ENCODE results near the gene MBTD1. TPM values are rescaled to one million over a fixed set of nuclear protein-coding genes. Genes with fewer than 3 reads are reported as not detected.

Gene MBTD1
- total and polyA plus RNA-seq, 2 of the 8 experiments (the other 6 are each of a cell fraction or from before 2014, with no cell fraction given), result 20.3 to 51.4 TPM

- no peak for TF ChIP-seq CHD7 (IDR thresholded peaks at IDR 0.05; ENCODE audit: insufficient replicate concordance, low read length)
- no peak for TF ChIP-seq HDAC2 (IDR thresholded peaks at IDR 0.05; ENCODE audit: borderline replicate concordance in 1 of 2, low read depth in 2 of 2, low read length in 2 of 2)
- no peak for TF ChIP-seq SAP30 (IDR thresholded peaks at IDR 0.05; ENCODE audit: insufficient read depth, insufficient replicate concordance, low read length)
- no peak for TF ChIP-seq RAD21 (IDR thresholded peaks at IDR 0.05 in 1 of 2, conservative IDR thresholded peaks at IDR 0.05 in 1 of 2; ENCODE audit: low read depth in 2 of 2, low read length in 2 of 2)
- no peak for TF ChIP-seq ATF2 (IDR thresholded peaks at IDR 0.05; ENCODE audit: low read length)
- no peak for TF ChIP-seq E2F6 (IDR thresholded peaks at IDR 0.05)
- no peak for TF ChIP-seq MAFK (IDR thresholded peaks at IDR 0.05; ENCODE audit: low read depth, low read length)
- no peak for TF ChIP-seq BACH1 (IDR thresholded peaks at IDR 0.05; ENCODE audit: low read length)
These were observed 126.9 kb downstream of the MBTD1 start (continued) for GRCh38 chr17:51132964-51133319.
